Natural killer cell (primary cell): Measurements from ENCODE around the gene RBM25. TPM values are rescaled to one million over a fixed set of nuclear protein-coding genes. Genes with fewer than 3 reads are reported as not detected.
"Not testable (repeated sequence)": the region's sequence is repeated elsewhere in the genome, so short reads cannot be mapped to it uniquely, and the experiment has no call there.

Experiments used
- ATAC-seq, 3 donors: fragments of 150-1000 bp in 2 of 3; fragments of 200-7000 bp in 1 of 3; cut with Tn5 transposase; 1 replicate in 1 of 3; 2 replicates in 2 of 3; pipeline ENCODE4 v1.10.0; 2021; ENCODE audit warnings: mild to moderate bottlenecking in 2 of 3, moderate library complexity in 2 of 3
- DNase-seq, 2 donors: peaks; one replicate each; pipeline versions ENCODE4 v3.0.0 to v3.0.0-alpha.2; 2013 to 2021; ENCODE audit warnings: mixed read lengths in 1 of 2
- H3K27ac ChIP-seq: one replicate; pipeline ENCODE4 v1.5.1; 2013; ENCODE audit warnings: mild to moderate bottlenecking, low read length
- H3K27me3 ChIP-seq: one replicate; pipeline ENCODE4 v1.6.1; 2013; ENCODE audit warnings: low read length; ENCODE audit not compliant: control insufficient read depth, insufficient read depth
- H3K36me3 ChIP-seq: one replicate; pipeline ENCODE4 v1.6.1; 2013; ENCODE audit warnings: low read length; ENCODE audit not compliant: control insufficient read depth, insufficient read depth
- H3K4me1 ChIP-seq: one replicate; pipeline ENCODE4 v1.6.1; 2013; ENCODE audit warnings: low read length; ENCODE audit not compliant: control insufficient read depth, insufficient read depth
- H3K4me3 ChIP-seq: one replicate; pipeline ENCODE4 v1.5.1; 2013; ENCODE audit warnings: low read length
- H3K9me3 ChIP-seq: one replicate; pipeline ENCODE4 v1.6.1; 2013; ENCODE audit warnings: low read length; ENCODE audit not compliant: control insufficient read depth, insufficient read depth
- H3K27ac Mint-ChIP-seq, 2 donors: one replicate each; pipeline ENCODE4 v1.8.0; 2022; ENCODE audit warnings: mild to moderate bottlenecking in 2 of 2, mixed read lengths in 2 of 2, moderate library complexity in 1 of 2
- H3K27me3 Mint-ChIP-seq, 2 donors: one replicate each; pipeline ENCODE4 v1.8.0; 2022; ENCODE audit warnings: low read depth in 2 of 2, mixed read lengths in 2 of 2
- H3K36me3 Mint-ChIP-seq: one replicate; pipeline ENCODE4 v1.8.0; 2022; ENCODE audit warnings: mixed read lengths
- H3K4me1 Mint-ChIP-seq, 2 donors: one replicate each; pipeline ENCODE4 v1.8.0; 2022; ENCODE audit warnings: mixed read lengths in 2 of 2
- H3K4me3 Mint-ChIP-seq: one replicate; pipeline ENCODE4 v1.8.0; 2022; ENCODE audit warnings: mild to moderate bottlenecking, moderate library complexity, mixed read lengths
- H3K9me3 Mint-ChIP-seq, 2 donors: one replicate each; pipeline ENCODE4 v1.8.0; 2022; ENCODE audit warnings: mixed read lengths in 2 of 2
- WGBS: methylation state at CpG from one replicate; pipeline ENCODE4 v1.1.7; 2013; ENCODE audit warnings: missing lambda C conversion rate; ENCODE audit not compliant: insufficient coverage; 5-methylcytosine and 5-hydroxymethylcytosine counted together
- intact Hi-C: fragments of 100-400 bp; cut with micrococcal nuclease; formaldehyde crosslinking; loops from one replicate; pipeline ENCODE4 v1.14.2; 2022
- total RNA-seq, 4 donors: library from RNA; stranded (reverse); fragments of 120-200 nt in 1 of 4; gene quantifications; one replicate each; pipeline versions ENCODE4 v1.2.3 to v1.2.4, GENCODE V29; 2013 to 2022
- TF ChIP-seq, protein P1 (sequence below): fragments of 200-600 bp; IDR thresholded peaks from one replicate; pipeline ENCODE4 v1.8.0; 2022; ENCODE audit warnings: antibody characterized with exemption

The RBM25 gene
- 100 to 1,000 TPM; 180 to 185 (median 182) TPM for total RNA-seq
- total RNA-seq (2013): 115 TPM

DNA sequence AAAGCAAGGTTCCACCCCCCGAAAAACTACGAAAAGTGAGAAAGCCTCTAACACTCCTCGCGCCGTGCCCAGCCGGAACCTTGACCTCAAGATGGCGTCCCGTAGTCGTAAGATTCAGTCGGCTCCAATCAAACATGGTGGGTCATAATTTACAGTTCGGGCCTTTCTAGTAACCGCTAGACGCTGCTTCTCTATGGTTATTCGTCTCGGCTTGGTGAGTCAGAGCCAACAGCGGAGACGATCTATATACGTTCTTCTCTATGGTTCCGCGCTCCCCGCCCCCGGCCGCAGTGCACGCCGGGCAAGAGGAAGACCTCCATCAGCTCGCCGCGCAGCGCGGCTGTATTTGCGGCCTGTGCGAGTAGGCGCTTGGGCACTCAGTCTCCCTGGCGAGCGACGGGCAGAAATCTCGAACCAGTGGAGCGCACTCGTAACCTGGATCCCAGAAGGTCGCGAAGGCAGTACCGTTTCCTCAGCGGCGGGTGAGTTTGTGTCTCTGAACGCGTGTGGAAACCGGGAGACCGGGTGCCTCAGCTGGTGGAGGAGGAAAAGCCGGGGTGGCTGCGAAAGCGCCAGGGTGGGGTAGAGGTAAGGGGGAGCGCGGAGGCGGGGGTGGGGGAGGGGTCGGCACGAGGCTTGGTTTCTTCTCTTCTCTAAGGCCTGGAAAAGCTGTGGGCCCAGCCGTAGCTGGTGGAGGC lies at the start of gene RBM25:
Gene RBM25, plus strand, starts transcription at position 311 of the 698 bp plus-strand sequence. CDS start 13,108 bp downstream, outside the sequence.
- TF ChIP-seq, protein P1, sequence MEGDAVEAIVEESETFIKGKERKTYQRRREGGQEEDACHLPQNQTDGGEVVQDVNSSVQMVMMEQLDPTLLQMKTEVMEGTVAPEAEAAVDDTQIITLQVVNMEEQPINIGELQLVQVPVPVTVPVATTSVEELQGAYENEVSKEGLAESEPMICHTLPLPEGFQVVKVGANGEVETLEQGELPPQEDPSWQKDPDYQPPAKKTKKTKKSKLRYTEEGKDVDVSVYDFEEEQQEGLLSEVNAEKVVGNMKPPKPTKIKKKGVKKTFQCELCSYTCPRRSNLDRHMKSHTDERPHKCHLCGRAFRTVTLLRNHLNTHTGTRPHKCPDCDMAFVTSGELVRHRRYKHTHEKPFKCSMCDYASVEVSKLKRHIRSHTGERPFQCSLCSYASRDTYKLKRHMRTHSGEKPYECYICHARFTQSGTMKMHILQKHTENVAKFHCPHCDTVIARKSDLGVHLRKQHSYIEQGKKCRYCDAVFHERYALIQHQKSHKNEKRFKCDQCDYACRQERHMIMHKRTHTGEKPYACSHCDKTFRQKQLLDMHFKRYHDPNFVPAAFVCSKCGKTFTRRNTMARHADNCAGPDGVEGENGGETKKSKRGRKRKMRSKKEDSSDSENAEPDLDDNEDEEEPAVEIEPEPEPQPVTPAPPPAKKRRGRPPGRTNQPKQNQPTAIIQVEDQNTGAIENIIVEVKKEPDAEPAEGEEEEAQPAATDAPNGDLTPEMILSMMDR: no peak
- Mint-ChIP-seq H3K27ac (no peak within 1 kb of the TSS), H3K4me3 (no peak within 1 kb of the TSS), H3K9me3 (no peaks in the 10 kb centered on the region), H3K27me3 (no peaks in the 10 kb centered on the region), H3K36me3 (no peaks in the 10 kb centered on the region), H3K4me1 (peaks cover 21 to 24% of the 10 kb centered on the region in 2 donors)
- H3K27me3 ChIP-seq: no peaks in the 10 kb centered on the region
- intact Hi-C loops: loop anchor here (1.0 to 2.0 kb wide), 3 partner anchors 31 to 132 kb away; partner anchors contain the start of genes DCAF4, PSEN1 and ZFYVE1
- H3K4me1 ChIP-seq: peaks cover 20% of the 10 kb centered on the region
- H3K4me3 ChIP-seq: peak within 1 kb of the TSS; percentile 99
- ATAC-seq (peak; percentile 89 to 99 (median 90)), DNase-seq (peak; percentile 91 to 96)
- under 1% methylated on average over 57 of the region's 57 CpGs for WGBS
- H3K36me3 ChIP-seq: no peaks in the 10 kb centered on the region
- peak within 1 kb of the TSS; percentile 96 for H3K27ac ChIP-seq
- H3K9me3 ChIP-seq: no peaks in the 10 kb centered on the region

DNA sequence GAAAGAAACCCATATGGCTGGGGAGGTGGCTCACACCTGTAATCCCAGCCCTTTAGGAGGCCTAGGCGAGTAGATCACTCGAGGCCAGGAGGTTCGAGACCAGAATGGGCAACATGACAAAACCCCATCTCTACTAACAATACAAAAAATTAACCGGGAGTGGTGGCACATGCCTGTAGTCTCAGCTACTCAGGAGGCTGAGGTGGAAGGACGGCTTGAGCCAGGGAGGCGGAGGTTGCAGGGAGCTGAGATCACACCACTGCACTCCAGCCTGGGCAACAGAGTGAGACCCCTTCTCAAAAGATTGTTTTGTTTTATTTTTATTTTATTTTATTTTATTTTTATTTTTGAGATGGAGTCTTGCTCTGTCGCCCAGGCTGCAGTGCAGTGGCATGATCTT lies 47.1 kb upstream of the RBM25 start:
- H3K9me3 ChIP-seq, H3K27ac Mint-ChIP-seq, H3K27me3 ChIP-seq, H3K27ac ChIP-seq, H3K4me3 Mint-ChIP-seq, H3K9me3 Mint-ChIP-seq, H3K27me3 Mint-ChIP-seq, H3K4me1 ChIP-seq, ATAC-seq, DNase-seq, H3K4me3 ChIP-seq, intact Hi-C loops: not testable (repeated sequence)
- peaks cover 24 to 32% of the 10 kb centered on the region in 2 donors for H3K4me1 Mint-ChIP-seq
- WGBS: 98% methylated on average over 7 of the region's 7 CpGs
- peaks cover 13% of the 10 kb centered on the region for H3K36me3 ChIP-seq
- H3K36me3 Mint-ChIP-seq: peaks cover 14% of the 10 kb centered on the region

DNA sequence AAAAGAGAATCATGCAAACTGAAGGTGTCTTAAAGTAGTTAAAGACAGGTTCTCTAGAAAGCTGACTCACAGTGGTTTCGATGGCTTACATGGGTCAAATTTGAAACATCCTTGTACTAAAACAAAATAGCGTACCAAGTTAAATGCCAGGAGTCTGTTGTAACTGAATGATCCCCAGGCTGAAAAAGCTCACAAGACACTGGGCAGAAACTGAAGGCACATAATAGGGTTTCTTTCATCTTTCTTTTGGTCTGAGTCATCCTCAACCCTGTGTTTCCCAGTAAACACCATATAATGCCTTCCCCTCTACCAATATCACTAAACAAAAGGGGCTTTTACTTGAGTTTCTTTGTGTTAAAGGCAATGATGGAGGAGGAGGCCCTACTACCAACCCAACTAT lies 44.2 kb upstream of the RBM25 start:
- no peak overlapping the region for H3K4me3 Mint-ChIP-seq

DNA sequence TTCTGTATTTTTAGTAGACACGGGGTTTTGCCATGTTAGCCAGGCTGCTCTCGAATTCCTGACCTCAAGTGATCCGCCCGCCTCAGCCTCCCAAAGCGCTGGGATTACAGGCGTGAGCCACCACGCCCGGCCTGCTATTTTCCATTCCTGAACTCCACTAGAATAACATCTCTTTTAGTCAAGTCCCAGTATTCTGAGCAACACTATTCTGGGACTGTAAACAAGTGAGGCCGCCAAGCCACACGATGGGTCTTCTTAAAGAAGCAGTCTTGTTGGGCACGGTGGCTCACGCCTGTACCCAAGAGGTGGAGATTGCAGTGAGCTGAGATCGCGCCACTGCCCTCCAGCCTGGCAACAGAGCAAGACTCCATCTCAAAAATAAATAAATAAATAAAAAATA lies 42.8 kb upstream of the RBM25 start:
- H3K27me3 ChIP-seq, H3K4me3 Mint-ChIP-seq, H3K9me3 Mint-ChIP-seq, H3K4me1 ChIP-seq, H3K27me3 Mint-ChIP-seq, H3K4me3 ChIP-seq, H3K9me3 ChIP-seq, DNase-seq, H3K27ac ChIP-seq, H3K27ac Mint-ChIP-seq, ATAC-seq, intact Hi-C loops: not testable (repeated sequence)
- peaks cover 13% of the 10 kb centered on the region for H3K36me3 ChIP-seq
- H3K36me3 Mint-ChIP-seq: peaks cover 14% of the 10 kb centered on the region
- peaks cover 41% of the 10 kb centered on the region in 2 donors for H3K4me1 Mint-ChIP-seq
- WGBS: 89% methylated on average over 14 of the region's 14 CpGs

More for the DNA sequence above, 44.2 kb upstream of the RBM25 start:
- no peaks in the 10 kb centered on the region for H3K27me3 ChIP-seq
- H3K9me3 Mint-ChIP-seq: no peaks in the 10 kb centered on the region
- TF ChIP-seq, protein P1: no peak
- ATAC-seq (no peak), DNase-seq (no peak)
- H3K4me3 ChIP-seq: no peak overlapping the region
- H3K36me3 ChIP-seq: peaks cover 13% of the 10 kb centered on the region
- no peaks in the 10 kb centered on the region for H3K9me3 ChIP-seq
- no peaks in the 10 kb centered on the region for H3K4me1 ChIP-seq
- H3K27ac Mint-ChIP-seq: peak overlapping the region in 1 of 2 donors; percentile 21
- peaks cover 14% of the 10 kb centered on the region for H3K36me3 Mint-ChIP-seq
- peaks cover 41% of the 10 kb centered on the region in 2 donors for H3K4me1 Mint-ChIP-seq
- WGBS: 55% methylated on average over 2 of the region's 2 CpGs
- H3K27ac ChIP-seq: no peak overlapping the region
- intact Hi-C loops: no loop called here
- no peaks in the 10 kb centered on the region for H3K27me3 Mint-ChIP-seq

DNA sequence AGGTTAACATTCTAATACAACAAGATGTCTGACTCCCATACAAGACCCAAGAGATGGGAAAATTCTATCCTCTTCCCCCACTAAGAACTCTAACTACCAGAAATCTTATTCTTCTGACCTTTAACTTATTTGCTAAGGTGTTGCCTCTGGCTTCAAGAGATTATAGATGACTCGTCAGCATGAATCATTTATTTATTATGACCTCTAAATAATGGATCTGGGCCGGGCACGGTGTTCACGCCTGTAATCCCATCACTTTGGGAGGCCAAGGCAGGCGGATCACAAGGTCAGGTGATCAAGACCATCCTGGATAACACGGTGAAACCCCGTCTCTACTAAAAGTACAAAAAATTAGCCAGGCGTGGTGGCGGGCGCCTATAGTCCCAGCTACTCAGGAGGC lies 42.3 kb upstream of the RBM25 start:
- H3K27ac Mint-ChIP-seq, H3K27me3 Mint-ChIP-seq, intact Hi-C loops, H3K4me1 ChIP-seq, DNase-seq, H3K9me3 Mint-ChIP-seq, H3K27me3 ChIP-seq, ATAC-seq, H3K4me3 Mint-ChIP-seq, H3K9me3 ChIP-seq, H3K27ac ChIP-seq, H3K4me3 ChIP-seq: not testable (repeated sequence)
- Mint-ChIP-seq H3K36me3 (peaks cover 14% of the 10 kb centered on the region), H3K4me1 (peaks cover 41% of the 10 kb centered on the region in 2 donors)
- WGBS: 98% methylated on average over 10 of the region's 10 CpGs
- H3K36me3 ChIP-seq: peaks cover 16% of the 10 kb centered on the region
